Measurements from ENCODE around the gene ADAMTS7. TPM values are rescaled to one million over a fixed set of nuclear protein-coding genes. Genes with fewer than 3 reads are reported as not detected.
"Not testable (repeated sequence)": the region's sequence is repeated elsewhere in the genome, so short reads cannot be mapped to it uniquely, and the experiment has no call there.

ADAMTS7 gene
- total and polyA plus RNA-seq, 2 donors (not counting 1 experiment from before 2014, with no cell fraction given) = 7.9 TPM

- H3K9ac ChIP-seq (ENCODE audit: insufficient read depth, low read length) = no peak overlapping the region
- no peak overlapping the region for H3K4me2 ChIP-seq (ENCODE audit: extremely low read depth, insufficient read depth, low read length)
- H3K79me2 ChIP-seq (ENCODE audit: control insufficient read depth, insufficient read depth, low read length) = no peaks in the 10 kb centered on the region
- no peaks in the 10 kb centered on the region for H4K20me1 ChIP-seq (ENCODE audit: control insufficient read depth, extremely low read depth, insufficient read depth, low read length)
- H3K36me3 ChIP-seq (ENCODE audit: control insufficient read depth, insufficient read depth, low read length) = no peaks in the 10 kb centered on the region
- H3K27ac ChIP-seq (ENCODE audit: insufficient read depth, low read length) = no peak overlapping the region
- H2AFZ ChIP-seq (ENCODE audit: low read length) = no peak overlapping the region
- H3K4me3 ChIP-seq (replicated peaks in 1 of 4; ENCODE audit: control extremely low read depth in 1 of 4, insufficient read depth in 1 of 4, low read depth in 3 of 4, low read length in 4 of 4) = no peak overlapping the region
- DNase-seq (ENCODE audit: low read depth in 2 of 2) = no peak
- H3K27me3 ChIP-seq (ENCODE audit: control insufficient read depth, insufficient read depth, low read length) = no peaks in the 10 kb centered on the region
- no peaks in the 10 kb centered on the region for H3K9me3 ChIP-seq (ENCODE audit: control insufficient read depth, insufficient read depth, low read depth, low read length)
- no peak for TF ChIP-seq EZH2 (IDR thresholded peaks at IDR 0.05; ENCODE audit: low read length, missing control alignments)
- no peak for TF ChIP-seq CTCF (conservative IDR thresholded peaks at IDR 0.05 in 1 of 2, IDR thresholded peaks at IDR 0.05 in 1 of 2; ENCODE audit: low read depth in 1 of 2, low read length in 2 of 2)
- H3K4me1 ChIP-seq (ENCODE audit: control insufficient read depth, extremely low read depth, insufficient read depth, low read length) = no peaks in the 10 kb centered on the region
These were observed 35.8 kb downstream of the ADAMTS7 start for GRCh38 chr15:78775472-78775871.

- H3K9ac ChIP-seq (ENCODE audit: insufficient read depth, low read length); H3K4me3 ChIP-seq (replicated peaks in 1 of 4; ENCODE audit: control extremely low read depth in 1 of 4, insufficient read depth in 1 of 4, low read depth in 3 of 4, low read length in 4 of 4); DNase-seq (ENCODE audit: low read depth in 2 of 2); H3K27me3 ChIP-seq (ENCODE audit: control insufficient read depth, insufficient read depth, low read length); H4K20me1 ChIP-seq (ENCODE audit: control insufficient read depth, extremely low read depth, insufficient read depth, low read length); H3K27ac ChIP-seq (ENCODE audit: insufficient read depth, low read length); H3K9me3 ChIP-seq (ENCODE audit: control insufficient read depth, insufficient read depth, low read depth, low read length); H3K79me2 ChIP-seq (ENCODE audit: control insufficient read depth, insufficient read depth, low read length); H2AFZ ChIP-seq (ENCODE audit: low read length); H3K36me3 ChIP-seq (ENCODE audit: control insufficient read depth, insufficient read depth, low read length); H3K4me2 ChIP-seq (ENCODE audit: extremely low read depth, insufficient read depth, low read length); H3K4me1 ChIP-seq (ENCODE audit: control insufficient read depth, extremely low read depth, insufficient read depth, low read length): not testable (repeated sequence)
These were observed 36.7 kb downstream of the ADAMTS7 start for GRCh38 chr15:78774451-78774990.

- H2AFZ ChIP-seq (ENCODE audit: low read length); H3K9me3 ChIP-seq (ENCODE audit: control insufficient read depth, insufficient read depth, low read depth, low read length); H3K9ac ChIP-seq (ENCODE audit: insufficient read depth, low read length); H3K4me2 ChIP-seq (ENCODE audit: extremely low read depth, insufficient read depth, low read length); H3K79me2 ChIP-seq (ENCODE audit: control insufficient read depth, insufficient read depth, low read length); H3K4me1 ChIP-seq (ENCODE audit: control insufficient read depth, extremely low read depth, insufficient read depth, low read length); DNase-seq (ENCODE audit: low read depth in 2 of 2); H3K36me3 ChIP-seq (ENCODE audit: control insufficient read depth, insufficient read depth, low read length); H4K20me1 ChIP-seq (ENCODE audit: control insufficient read depth, extremely low read depth, insufficient read depth, low read length); H3K4me3 ChIP-seq (replicated peaks in 1 of 4; ENCODE audit: control extremely low read depth in 1 of 4, insufficient read depth in 1 of 4, low read depth in 3 of 4, low read length in 4 of 4); H3K27ac ChIP-seq (ENCODE audit: insufficient read depth, low read length); H3K27me3 ChIP-seq (ENCODE audit: control insufficient read depth, insufficient read depth, low read length): not testable (repeated sequence)
These were observed 37.4 kb downstream of the ADAMTS7 start for GRCh38 chr15:78773765-78774450.

- no peak overlapping the region for H3K9ac ChIP-seq (ENCODE audit: insufficient read depth, low read length)
These were observed 38.5 kb downstream of the ADAMTS7 start for GRCh38 chr15:78772738-78773137.

More at GRCh38 chr15:78772738-78773137, 38.5 kb downstream of the ADAMTS7 start:
- no peaks in the 10 kb centered on the region for H3K36me3 ChIP-seq (ENCODE audit: control insufficient read depth, insufficient read depth, low read length)
- H3K27me3 ChIP-seq (ENCODE audit: control insufficient read depth, insufficient read depth, low read length) = no peaks in the 10 kb centered on the region
- H4K20me1 ChIP-seq (ENCODE audit: control insufficient read depth, extremely low read depth, insufficient read depth, low read length) = no peaks in the 10 kb centered on the region
- no peak overlapping the region for H2AFZ ChIP-seq (ENCODE audit: low read length)
- H3K79me2 ChIP-seq (ENCODE audit: control insufficient read depth, insufficient read depth, low read length) = no peaks in the 10 kb centered on the region
- no peaks in the 10 kb centered on the region for H3K4me1 ChIP-seq (ENCODE audit: control insufficient read depth, extremely low read depth, insufficient read depth, low read length)
- H3K4me2 ChIP-seq (ENCODE audit: extremely low read depth, insufficient read depth, low read length) = no peak overlapping the region
- no peak overlapping the region for H3K27ac ChIP-seq (ENCODE audit: insufficient read depth, low read length)
- DNase-seq (ENCODE audit: low read depth in 2 of 2) = no peak
- H3K9me3 ChIP-seq (ENCODE audit: control insufficient read depth, insufficient read depth, low read depth, low read length) = no peaks in the 10 kb centered on the region
- no peak overlapping the region for H3K4me3 ChIP-seq (replicated peaks in 1 of 4; ENCODE audit: control extremely low read depth in 1 of 4, insufficient read depth in 1 of 4, low read depth in 3 of 4, low read length in 4 of 4)
- TF ChIP-seq CTCF (conservative IDR thresholded peaks at IDR 0.05 in 1 of 2, IDR thresholded peaks at IDR 0.05 in 1 of 2; ENCODE audit: low read depth in 1 of 2, low read length in 2 of 2) = no peak
- TF ChIP-seq EZH2 (IDR thresholded peaks at IDR 0.05; ENCODE audit: low read length, missing control alignments) = no peak

All from fibroblast of lung (primary cell).